ENCODE measurements around the gene TLE3.
A peak's percentile ranks its signal among the peaks of the same experiment; 100 is the strongest.
"Not testable (repeated sequence)": the region's sequence is repeated elsewhere in the genome, so short reads cannot be mapped to it uniquely, and the experiment has no call there.

The TLE3 gene

DNA sequence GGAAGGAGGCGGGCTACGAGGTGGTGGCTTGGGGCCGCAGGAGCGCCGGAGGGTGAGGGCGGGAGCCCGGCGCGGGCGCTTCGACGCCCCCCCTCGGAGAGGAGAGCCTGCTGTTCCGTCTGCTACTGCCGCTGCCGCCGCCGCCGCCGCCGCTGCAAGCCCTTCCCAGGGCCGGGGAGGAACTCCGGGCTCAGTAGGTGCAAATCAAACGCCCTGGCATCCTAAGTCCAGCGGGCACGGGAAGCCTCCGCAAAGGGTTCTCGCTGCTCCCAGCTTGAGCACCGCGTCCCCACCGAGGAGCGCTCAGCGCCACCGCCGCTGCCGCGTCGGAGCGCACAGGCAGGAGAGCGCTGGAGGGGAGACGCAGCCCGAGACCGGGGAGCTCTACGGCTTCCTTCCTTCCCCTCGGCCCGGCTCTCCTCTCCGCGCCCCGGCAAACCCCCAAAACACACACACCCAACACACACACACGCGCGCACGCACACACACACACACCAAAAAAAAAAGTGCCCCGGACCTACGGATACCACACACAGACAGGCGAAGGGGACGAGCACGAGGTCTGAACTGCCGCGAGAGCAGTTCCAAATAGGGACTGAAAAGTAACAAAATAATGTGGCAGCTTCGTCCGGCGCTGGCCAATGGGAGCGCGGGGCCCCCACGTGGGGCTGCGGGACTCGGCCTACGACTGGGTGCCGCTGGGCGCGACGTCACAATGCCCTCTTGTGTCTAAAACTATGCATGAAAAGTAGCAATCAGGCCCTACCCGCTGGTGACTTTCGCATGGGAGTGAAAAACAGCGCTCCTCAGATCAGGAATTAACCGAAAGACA is at the start of gene TLE3:
Gene TLE3, minus strand, starts transcription at position 597 of the 832 bp plus-strand sequence. CDS start 1,119 bp downstream, outside the sequence.
- DNase-seq (ENCODE audit: low spot score), result peak; percentile 100

DNA sequence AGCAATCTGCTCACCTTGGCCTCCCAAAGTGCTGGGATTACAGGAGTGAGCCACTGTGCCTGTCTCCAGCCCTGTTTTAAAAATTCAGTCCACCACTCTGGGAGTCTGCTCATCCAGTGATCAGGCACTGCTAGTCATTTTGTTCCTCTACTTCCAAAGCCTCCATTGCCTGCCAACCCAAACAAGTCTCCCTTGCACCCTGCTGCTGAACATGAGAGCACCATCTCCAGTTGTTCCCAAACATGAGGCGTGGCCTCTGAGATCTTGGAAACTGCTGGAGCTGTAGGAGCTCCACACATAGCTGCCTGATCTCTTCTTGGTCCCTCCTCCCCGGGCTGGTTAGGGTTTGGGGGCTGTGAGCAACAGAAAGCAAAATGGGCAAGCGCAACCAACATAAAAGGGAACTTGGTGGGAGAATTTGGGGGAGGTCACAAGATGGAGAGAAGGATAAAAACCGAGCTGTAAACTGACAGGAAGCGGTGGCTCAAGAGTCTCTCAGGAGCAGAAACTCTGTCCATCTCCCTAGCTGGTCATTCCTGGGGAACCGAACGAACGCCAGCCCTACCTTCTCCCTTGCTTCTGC is 49.6 kb upstream of the TLE3 start:
- no peak for DNase-seq (ENCODE audit: low spot score)

DNA sequence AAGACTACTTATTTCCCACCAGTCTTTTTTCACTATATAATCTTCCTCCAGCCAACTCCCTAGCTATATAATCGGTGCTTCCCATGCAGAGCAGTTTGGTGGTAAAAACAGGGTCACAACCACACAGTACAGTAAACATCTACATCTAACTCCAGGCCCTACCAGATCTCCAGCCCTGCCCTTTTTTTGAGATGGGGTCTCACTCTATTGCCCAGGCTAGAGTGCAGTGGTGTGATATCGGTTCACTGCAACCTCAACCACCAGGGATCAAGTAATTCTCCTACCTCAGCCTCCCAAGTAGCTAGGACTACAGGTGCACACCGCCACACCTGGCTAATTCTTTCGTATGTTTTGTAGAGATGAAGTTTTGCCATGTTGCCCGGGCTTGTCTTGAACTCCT is 49.1 kb upstream of the TLE3 start:
- no peak for DNase-seq (ENCODE audit: low spot score)

DNA sequence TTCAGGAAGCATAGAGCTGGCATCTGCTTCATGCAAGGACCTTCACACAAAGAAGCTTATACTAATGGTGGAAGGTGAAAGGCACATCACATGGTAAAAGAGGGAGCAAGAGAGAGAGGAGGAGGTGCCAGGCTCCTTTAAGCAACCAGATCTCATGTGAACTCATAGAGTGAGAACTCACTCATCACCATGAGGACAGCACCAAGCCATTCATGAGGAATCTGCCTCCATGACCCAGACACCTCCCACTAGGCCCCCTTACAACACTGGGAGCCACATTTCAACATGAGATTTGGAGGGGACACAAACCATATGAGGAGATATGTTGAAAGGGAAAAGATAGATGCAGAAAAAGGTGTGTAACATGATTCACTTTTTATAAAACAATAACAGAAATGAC is 48.4 kb upstream of the TLE3 start:
- DNase-seq (ENCODE audit: low spot score), result no peak

DNA sequence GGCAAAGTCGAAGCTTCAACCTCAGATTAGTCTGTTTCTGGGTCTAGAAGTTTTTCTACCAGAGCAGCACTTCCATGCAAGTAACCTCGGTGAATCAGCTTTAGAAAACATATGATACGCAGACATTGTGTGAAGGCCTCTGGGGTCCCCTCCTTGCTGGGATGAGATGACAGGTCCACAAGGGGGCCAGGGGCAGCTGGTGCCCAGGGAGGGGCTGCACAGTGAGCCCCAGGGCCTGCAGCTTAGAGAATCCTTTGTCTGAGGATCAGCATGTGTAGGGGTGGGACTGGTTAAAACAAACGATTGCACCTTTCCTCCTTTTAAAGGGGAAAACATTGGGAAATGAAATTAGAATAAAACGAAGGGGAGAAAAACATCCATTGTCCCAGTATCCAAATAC is 47.5 kb upstream of the TLE3 start:
- DNase-seq (ENCODE audit: low spot score), result no peak

DNA sequence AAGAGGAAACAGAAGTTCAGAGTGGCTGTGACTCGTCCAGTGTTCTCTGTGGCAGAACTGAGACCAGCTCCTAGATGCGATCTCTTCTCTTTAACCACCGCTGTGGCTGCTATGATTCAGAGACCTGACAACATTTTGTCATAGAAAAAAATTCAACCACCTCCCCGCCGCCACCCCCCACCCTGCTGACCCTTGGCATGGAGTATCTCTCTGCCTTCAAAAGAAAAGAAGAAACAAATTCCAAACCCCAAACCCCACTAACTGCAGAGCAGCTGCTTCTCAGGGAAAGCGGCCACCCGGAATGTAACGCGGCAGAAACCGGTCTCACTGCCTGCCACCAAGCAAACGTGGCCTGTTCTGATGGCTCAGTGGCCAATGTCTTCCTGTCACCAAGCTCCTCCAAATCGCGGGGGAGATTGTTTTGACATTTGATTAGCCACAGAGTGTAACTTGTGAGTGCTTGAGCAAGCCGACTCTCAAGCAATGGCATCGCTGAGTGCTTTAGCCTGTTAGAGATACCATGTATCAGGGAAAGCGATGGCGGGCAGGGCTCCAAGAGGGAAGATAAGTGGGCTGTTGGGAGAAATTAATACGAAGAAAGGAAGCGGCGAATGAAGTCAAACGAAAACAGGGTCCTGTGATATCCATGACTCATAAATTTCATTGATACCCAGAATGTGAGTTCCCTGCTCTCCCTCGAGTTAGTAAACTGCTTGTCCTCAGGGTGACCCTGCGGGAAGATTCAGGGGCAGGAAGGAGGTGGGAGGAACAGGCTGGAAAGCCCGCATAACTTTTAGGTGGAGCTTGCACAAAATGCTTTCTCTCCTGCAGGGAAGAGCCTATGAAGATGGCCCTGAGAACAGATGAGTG is 44.8 kb upstream of the TLE3 start:
- DNase-seq (ENCODE audit: low spot score), result no peak

DNA sequence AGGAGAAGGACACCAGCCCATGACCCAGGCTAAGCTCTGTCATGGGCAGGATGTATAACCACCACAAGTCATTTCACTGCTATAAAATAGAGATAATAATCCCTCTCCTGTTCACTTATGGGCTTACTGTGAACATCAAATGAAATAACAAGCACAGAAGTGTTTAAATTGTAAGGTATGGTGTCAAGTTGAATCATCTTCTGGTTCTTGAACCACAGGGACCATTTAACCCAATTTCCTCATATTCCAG is 44.3 kb upstream of the TLE3 start:
- no peak for DNase-seq (ENCODE audit: low spot score)

DNA sequence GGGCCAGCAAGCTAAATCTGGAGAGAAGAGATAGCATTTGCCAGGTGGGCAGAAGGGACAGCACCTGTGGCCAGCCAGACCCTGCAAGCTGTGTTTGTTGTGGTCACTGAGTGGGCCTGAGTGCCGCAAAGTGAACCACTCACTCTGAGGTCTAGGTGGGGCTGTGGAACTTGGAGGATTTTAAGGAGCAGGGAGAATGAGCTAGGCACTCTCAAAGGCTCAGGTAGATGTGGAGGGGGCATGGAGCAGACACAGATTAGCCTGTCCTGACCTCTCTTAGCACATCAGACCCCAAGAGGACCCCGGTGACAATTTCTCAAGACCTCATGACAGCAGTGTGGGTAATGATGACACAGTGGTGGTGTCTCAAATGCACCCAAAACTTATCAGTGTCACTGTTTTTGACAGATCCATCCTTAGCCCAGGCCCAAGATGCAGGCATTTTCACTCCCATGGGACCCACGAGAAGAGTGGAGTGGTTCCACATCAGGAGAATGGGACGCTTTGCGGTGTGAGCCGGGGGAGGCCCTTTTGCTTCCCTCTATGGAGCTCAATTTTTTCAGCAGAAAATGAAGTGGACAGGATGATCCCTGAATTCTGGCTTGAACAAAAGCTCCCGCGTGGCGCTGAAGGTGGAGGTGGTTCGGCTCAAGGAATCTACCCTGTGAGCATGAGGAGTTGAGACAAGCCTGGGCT is 43.8 kb upstream of the TLE3 start:
- no peak for DNase-seq (ENCODE audit: low spot score)

DNA sequence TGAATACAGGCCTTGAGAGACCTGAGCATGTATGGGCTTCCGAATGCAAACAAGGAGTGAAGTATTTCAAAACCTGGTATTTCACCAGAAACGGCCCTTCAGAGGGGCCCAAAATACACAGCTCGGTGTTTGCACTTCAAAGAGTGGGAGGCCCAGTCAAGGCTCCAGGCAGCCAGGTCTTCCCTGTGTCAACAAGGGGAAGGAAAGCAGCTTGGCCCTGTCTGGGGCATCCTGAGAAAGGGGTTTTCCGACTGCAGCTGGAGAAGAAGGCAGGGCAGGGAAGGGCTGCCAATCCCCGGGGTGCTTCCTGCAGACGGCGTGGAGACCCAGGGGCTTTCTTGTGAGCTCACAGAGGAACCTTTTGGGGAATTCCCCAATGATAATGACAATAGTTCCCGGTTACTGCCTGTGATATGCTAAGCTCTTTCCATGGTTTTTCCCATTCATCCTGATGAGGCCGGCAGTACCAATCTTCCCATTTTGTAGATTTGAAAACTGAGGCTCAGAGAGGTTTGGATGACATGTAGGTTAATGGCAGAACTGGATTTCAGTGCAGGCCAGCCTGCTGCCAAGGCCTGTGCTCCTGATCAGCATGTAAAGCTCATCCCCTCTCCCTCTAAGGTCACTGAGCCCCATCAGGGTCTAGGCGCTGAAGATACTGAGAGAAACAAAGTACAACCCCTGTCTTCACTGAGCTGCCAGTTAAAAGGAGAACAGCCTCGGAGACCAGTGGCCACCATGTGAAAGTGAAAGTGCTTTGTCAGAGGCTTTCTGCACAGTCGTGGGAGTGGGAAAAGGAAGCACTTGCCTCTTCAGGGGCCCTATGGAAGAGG is 43.0 kb upstream of the TLE3 start:
- DNase-seq (ENCODE audit: low spot score), result peak; percentile 25

DNA sequence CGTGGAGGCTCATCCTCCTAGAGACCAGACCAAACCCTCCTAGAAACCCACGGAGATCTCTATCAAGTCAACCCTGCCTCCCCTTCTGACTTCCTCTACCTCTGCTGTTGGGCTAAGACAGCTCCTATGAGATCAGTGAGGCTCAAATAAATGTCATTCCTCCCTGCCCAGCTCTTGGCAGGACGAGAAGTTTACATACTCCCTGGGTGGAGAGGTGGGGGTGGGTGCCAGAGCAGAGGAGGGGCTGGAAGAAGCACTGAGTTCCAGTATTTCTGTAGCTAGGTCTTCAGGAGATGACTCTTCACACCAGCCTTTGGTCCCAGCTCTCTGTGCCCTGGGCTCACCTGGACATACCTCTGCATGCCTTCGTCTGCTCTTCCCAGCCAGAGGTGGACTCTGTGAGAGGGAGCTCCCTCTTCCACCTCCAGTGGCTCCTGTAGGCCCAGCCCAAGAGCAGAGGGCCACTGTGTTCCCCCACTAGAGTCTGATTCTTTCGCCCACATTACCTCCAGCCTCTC is 42.4 kb upstream of the TLE3 start:
- DNase-seq (ENCODE audit: low spot score), result no peak

DNA sequence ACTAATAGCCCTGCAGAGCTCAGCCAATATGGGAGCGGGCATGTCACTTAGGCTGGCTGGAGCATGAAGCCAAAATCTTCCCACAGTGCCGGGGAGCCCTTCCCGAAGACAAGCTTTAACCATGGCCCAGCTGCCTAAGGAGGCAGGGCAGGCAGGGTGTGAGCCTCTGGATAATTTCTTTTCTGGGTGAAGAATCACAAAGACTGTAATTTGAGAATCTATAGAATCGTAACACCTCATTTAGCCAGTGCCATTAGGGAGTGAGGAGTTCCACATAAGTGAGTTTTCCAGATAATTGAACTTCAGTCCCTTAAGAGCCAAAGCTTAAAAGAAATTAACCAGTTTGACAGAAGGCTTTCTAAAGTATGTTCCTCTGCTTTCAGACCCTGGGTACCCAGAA is 40.2 kb upstream of the TLE3 start:
- DNase-seq (ENCODE audit: low spot score), result no peak

DNA sequence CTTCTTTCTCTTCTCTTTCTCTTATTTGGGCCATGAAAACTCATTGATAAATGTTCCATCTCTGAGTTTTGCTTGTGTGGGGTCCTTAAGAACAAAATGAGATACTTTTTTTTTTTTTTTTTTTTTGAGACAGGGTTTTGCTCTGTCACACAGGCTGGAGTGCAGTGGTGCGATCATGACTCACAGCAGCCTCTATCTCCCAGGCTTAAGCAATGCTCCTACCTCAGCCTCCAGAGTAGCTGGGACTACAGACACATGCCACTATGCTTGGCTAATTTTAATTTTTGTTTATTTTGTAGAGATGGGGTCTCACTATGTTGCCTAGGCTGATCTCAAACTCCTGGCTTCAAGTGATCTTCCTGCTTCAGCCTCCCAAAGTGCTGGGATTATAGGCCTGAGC is 39.3 kb upstream of the TLE3 start:
- not testable (repeated sequence) for DNase-seq (ENCODE audit: low spot score)

DNA sequence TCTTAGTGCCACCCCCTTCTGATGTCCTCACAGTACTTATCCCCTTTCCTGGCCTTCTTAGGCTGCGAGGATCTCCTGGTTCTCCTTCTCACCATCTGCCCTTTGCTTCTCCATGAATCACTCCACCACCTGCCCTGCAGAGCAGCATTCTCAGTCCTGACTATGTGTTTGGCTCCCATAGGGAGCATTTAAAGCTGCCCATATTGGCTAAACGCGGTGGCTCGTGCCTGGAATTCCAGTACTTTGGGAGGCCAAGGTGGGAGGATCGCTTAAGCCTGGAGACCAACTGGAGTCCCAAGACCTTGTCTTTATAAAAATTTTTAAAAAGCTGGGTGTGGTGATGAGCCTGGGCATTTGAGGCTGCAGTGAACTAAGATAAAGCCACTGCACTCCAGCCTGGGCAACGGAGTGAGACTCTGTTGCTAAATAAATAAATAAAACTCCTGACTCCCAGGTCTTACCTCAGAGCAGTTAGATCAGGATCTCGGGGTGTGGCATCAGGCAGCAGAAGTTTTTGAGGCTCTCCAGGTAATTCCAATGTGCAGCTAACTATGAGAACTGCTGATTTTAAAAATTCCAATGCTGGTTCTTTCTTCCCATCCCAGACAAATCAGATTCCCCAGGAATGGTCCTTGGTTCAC is 36.2 kb upstream of the TLE3 start:
- DNase-seq (ENCODE audit: low spot score), result no peak

DNA sequence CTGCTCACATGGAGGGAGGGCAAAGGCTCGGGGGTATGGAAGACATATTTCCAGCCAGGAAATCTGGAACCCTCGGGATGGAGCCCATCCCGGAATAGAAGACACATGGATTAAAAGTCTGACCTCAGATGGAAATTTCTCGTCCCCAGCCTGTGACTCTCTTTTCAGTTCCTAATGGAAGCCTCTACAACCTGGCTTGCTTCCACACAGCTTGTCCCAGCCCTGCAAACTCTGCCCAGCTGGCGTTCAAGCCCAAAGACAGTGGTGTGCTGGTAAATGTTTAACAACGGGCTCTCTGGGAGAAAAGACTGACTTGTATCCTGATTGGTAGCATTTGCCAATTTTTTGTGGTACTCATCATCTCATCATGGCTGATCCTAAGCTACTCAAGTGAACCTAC is 35.6 kb upstream of the TLE3 start:
- DNase-seq (ENCODE audit: low spot score), result no peak

DNA sequence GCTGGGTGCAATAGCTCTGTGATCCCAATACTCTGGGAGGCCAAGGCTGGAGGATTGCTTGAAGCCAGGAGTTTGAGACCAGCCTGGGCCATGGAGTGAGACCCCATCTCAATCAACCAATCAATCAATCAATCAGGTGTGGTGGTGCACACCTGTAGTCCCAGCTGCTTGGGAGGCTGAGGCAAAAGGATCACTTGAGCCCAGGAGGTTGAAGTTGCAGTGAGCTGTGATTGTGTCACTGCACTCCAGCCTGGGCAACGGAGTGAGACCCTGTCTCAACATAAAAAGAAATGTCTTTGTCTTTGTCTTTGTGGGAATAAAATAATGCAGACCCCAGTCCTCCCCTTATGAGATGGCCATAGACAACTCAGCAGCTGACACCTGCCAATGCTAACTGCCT is 34.9 kb upstream of the TLE3 start:
- DNase-seq (ENCODE audit: low spot score), result no peak

DNA sequence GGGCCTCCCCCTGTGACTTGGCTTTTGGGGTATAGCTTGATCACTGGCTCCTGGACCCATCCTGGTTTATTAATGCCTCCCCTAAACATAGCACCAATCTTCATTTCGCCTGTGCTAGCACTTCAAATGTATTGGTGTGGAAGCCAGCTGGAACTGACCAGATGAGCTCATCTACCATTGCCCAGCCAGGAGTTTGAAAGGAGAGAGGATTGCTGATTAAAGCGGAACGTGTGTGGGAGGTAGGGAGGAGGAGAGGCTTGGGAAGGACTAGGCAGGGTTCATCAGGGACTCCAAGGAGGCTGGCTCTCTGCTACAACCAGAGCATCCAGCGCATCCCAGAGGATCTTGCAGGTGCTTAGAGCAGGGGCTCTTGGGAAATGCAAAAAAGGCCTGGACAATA is 34.4 kb upstream of the TLE3 start:
- DNase-seq (ENCODE audit: low spot score), result no peak

DNA sequence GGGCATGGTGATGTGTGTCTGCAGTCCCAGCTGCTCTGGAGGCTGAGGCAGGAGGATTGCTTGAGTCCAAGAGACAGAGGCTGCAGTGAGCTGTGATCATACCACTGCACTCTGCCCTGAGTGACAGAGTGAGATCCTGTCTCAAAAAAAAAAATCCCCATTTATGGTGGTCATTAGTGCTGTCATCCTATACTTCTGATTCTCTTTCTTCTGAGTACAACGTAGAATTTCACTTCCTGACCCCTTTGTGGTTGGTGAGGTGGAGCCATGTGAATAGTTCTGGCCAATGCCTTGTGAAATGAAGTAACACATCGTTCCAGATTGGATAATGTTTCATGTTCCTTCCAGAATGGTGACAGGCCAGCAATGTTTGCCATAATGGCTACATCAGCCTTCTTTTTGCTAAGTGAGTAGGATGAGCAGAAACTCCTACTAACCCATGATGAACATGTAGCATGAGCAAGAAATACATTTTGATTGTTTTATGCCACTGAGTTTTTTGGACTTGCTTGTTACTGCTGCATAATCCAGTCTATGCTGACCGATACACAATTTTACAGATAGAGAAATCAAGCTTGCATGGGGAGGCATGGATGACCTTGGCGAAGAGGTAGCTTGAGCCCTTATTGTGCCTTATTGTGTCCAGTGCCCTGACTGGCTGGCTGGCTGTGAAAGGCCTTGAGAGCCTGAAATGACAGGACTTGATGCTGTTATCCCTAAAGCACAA is 30.9 kb upstream of the TLE3 start:
- no peak for DNase-seq (ENCODE audit: low spot score)

DNA sequence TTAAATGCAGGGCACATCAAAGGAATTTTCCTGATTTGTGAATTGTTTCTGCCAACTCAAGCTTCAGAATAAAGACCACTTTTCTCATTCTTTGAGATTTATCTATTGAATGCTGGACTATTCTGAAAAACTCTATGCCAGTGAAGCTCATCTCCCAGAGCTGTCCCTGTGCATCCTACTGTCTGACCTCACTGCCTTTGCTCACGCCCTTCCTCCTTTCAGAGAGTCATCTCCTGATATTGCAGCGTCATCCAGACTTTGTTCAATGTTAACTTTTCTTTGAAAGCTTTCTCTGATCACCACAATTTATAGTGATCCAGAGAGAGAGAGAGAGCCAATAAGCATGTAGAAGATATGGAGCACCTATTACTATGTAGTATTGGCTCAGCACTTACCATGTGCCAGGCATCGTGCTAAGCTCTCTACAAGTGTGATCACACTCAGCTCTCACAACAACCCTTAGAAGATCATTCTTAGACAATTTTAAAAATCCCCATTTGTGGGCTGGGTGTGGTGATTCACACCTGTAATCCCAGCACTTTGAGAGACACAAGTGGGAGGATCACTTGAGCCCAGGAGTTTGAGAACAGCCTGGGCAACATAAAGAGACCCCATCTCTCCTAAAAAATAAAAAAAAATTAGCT is 30.2 kb upstream of the TLE3 start:
- DNase-seq (ENCODE audit: low spot score), result no peak

DNA sequence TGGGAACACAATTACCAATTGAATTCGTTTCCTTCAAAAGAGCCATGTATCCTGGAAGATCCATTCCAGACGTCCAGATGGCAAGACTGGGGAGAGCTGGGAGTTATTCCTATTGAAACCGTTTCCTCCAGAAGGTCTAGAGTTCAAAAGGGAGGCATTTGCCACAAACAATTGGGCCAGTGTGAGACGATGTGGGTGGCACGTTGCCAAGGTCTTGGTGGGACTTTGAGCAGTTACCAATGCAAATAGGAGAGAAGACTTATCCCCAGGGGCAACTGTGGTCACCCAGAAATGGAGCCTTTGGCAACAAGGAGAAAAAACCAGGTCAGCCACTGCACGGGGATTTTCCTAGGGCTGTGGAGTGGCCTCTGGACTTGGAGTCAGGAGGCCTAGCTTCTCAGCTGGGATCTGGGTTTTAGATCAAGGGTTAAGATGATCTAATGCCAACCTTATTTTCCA is 29.6 kb upstream of the TLE3 start:
- DNase-seq (ENCODE audit: low spot score), result no peak

DNA sequence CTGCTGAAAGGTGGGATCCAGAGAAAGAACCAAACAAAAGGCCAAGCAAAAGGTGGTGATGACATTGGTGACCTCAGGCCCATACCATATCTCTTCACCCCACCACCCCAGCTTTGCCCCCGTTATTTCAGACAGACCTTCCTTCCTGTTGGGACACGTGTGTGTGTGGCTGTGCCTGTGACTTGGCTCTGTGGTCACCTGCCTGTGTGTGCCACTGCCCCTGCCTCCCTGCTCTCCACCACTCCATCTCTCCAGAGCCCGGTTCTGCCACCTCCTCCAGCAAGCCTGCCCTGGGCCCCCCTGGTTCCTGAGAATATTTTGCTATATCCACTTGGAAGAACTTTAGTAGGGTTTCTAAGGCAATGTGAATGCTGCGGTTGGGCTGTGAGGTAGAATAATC is 28.6 kb upstream of the TLE3 start:
- DNase-seq (ENCODE audit: low spot score), result no peak
